A673 (cell line): Measurements from ENCODE around the gene PHF2. TPM values are rescaled to one million over a fixed set of nuclear protein-coding genes. Genes with fewer than 3 reads are reported as not detected.

Experiments
- BruUV-seq: library from RNA; stranded (reverse); fragments of 400-500 nt; replicated peaks from 2 replicates; lab custom pipeline; 2021; lab: Mats Ljungman, UMichigan
- CTCF ChIA-PET: fragments of 300-600 bp; sonication (Branson Sonifier 250); formaldehyde crosslinking; loops from one replicate; lab custom pipeline; 2022; ENCODE audit warnings: antibody characterized with exemption; lab: Charles Lee
- POLR2A ChIA-PET: fragments of 300-600 bp; sonication (Branson Sonifier 250); formaldehyde crosslinking; loops from one replicate; lab custom pipeline; 2022; ENCODE audit warnings: antibody characterized with exemption; ENCODE audit not compliant: low non-redundant PET; lab: Charles Lee
- DNase-seq: peaks from one replicate; pipeline ENCODE4 v3.0.0-alpha.2; 2015; ENCODE audit warnings: low spot score
- H3K27ac ChIP-seq: fragments of 200-600 bp; sonication (generic); 2 replicates; pipeline ENCODE4 v1.5.1; 2016; ENCODE audit warnings: mixed run types, low read depth, mild to moderate bottlenecking, mixed read lengths, antibody characterized with exemption, low read length; ENCODE audit not compliant: poor library complexity, severe bottlenecking
- H3K27me3 ChIP-seq: fragments of 200-600 bp; sonication (generic); replicated peaks from 2 replicates; pipeline ENCODE4 v1.6.1; 2017; ENCODE audit warnings: mixed run types, low read depth, mild to moderate bottlenecking, mixed read lengths, antibody characterized with exemption, low read length; ENCODE audit not compliant: insufficient read depth, poor library complexity
- H3K36me3 ChIP-seq: fragments of 200-600 bp; sonication (generic); 2 replicates; pipeline ENCODE4 v1.6.1; 2016; ENCODE audit warnings: mixed run types, mild to moderate bottlenecking, mixed read lengths, antibody characterized with exemption, low read length; ENCODE audit not compliant: insufficient read depth, poor library complexity, severe bottlenecking
- H3K4me1 ChIP-seq: fragments of 200-600 bp; sonication (generic); 2 replicates; pipeline ENCODE4 v1.6.1; 2017; ENCODE audit warnings: mixed run types, mild to moderate bottlenecking, mixed read lengths, antibody characterized with exemption, low read length; ENCODE audit not compliant: insufficient read depth, poor library complexity, severe bottlenecking
- H3K4me3 ChIP-seq: fragments of 200-600 bp; sonication (generic); 2 replicates; pipeline ENCODE4 v1.5.1; 2016; ENCODE audit warnings: low read depth, mixed run types, mild to moderate bottlenecking, mixed read lengths, low read length; ENCODE audit not compliant: poor library complexity, severe bottlenecking
- H3K9me3 ChIP-seq: fragments of 200-600 bp; sonication (generic); 2 replicates; pipeline ENCODE4 v1.6.1; 2016; ENCODE audit warnings: mixed run types, low read depth, mild to moderate bottlenecking, mixed read lengths, antibody characterized with exemption, low read length; ENCODE audit not compliant: poor library complexity, severe bottlenecking
- EZH2 ChIP-seq: fragments of 200-600 bp; sonication (generic); IDR thresholded peaks from 2 replicates; pipeline ENCODE4 v1.6.1; 2017; ENCODE audit warnings: borderline replicate concordance, low read depth, mild to moderate bottlenecking, mixed read lengths, antibody characterized with exemption, low read length; ENCODE audit not compliant: poor library complexity, severe bottlenecking
- intact Hi-C: fragments of 100-400 bp; cut with micrococcal nuclease; formaldehyde crosslinking; loops from one replicate; pipeline ENCODE4 v1.10.0; 2022; ENCODE audit not compliant: unreplicated experiment
- total RNA-seq: library from RNA; stranded (reverse); gene quantifications from 2 replicates; pipeline ENCODE4 v1.2.3, GENCODE V29; 2021
- TF ChIP-seq, protein P1 (sequence below): fragments of 300-800, 200-600 bp; sonication (generic); conservative IDR thresholded peaks from 2 replicates; pipeline ENCODE4 v1.5.1; 2017; ENCODE audit warnings: low read depth, mild to moderate bottlenecking, antibody characterized with exemption, low read length, moderate library complexity, mixed read lengths

PHF2 gene
- total RNA-seq, 1 experiment from 2014 or later: 32.7 TPM

DNA sequence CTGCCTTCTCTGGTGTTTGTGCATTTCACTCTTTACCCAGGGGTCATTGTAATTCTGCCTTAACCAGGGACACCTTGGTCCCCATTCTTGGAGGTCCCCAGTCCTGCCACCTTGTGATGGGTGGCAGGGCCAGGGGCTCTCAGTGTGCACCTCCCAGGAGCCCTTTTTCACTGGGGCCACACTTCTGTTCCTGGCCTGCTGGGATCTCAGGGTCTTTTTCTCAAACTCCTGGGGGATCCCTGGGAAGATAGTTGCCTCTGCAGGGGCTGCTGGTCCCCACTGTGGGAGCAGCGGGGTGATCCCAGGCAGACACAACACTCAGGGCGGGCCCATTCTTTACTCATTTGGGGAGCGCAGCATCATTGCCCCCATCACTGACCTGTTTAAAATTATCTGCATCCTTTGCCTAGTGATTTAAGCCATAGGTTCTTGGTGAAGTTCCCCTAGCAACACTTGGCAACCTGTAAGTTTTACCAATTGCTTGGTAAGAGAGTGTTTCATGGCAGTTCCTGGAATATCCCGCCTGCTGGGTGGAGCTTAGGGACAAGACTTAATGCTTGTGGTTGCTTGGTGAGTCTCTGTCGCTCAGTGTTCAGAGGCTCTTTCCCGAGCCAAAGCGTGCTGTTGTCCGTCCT is 15.7 kb downstream of the PHF2 start:
- H3K4me1 ChIP-seq: peaks cover 6% of the 10 kb centered on the region
- intact Hi-C loops: no loop called here
- no peak overlapping the region for H3K27ac ChIP-seq
- H3K27me3 ChIP-seq: no peaks in the 10 kb centered on the region
- BruUV-seq: no TSS peak
- no peaks in the 10 kb centered on the region for H3K36me3 ChIP-seq
- ChIA-PET CTCF (no interaction called here), POLR2A (no interaction called here)
- H3K4me3 ChIP-seq: no peak overlapping the region
- no peaks in the 10 kb centered on the region for H3K9me3 ChIP-seq
- TF ChIP-seq EZH2: no peak
- TF ChIP-seq, protein P1, sequence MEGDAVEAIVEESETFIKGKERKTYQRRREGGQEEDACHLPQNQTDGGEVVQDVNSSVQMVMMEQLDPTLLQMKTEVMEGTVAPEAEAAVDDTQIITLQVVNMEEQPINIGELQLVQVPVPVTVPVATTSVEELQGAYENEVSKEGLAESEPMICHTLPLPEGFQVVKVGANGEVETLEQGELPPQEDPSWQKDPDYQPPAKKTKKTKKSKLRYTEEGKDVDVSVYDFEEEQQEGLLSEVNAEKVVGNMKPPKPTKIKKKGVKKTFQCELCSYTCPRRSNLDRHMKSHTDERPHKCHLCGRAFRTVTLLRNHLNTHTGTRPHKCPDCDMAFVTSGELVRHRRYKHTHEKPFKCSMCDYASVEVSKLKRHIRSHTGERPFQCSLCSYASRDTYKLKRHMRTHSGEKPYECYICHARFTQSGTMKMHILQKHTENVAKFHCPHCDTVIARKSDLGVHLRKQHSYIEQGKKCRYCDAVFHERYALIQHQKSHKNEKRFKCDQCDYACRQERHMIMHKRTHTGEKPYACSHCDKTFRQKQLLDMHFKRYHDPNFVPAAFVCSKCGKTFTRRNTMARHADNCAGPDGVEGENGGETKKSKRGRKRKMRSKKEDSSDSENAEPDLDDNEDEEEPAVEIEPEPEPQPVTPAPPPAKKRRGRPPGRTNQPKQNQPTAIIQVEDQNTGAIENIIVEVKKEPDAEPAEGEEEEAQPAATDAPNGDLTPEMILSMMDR: no peak
- DNase-seq: no peak

DNA sequence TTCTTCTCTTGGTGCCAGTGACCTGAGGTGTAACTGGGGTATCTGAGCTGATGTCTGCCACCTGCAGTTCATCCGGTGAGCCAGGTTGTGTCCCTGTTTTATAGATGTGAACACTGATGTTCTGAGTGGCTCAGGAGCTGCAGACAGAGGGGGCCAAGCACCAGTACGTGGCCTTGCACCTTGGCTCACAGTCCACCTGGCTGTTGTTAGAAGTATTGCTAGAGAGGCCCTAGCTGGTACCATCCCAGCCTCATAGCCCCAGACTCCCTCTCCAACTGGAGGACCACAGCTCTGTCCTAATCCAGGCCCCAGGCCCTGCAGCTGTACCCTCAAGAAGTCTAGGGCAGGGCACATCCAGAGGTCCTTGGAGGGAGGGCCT is 16.2 kb downstream of the PHF2 start:
- H3K27ac ChIP-seq: no peak overlapping the region
- no TSS peak for BruUV-seq
- H3K4me3 ChIP-seq: no peak overlapping the region
- no peaks in the 10 kb centered on the region for H3K9me3 ChIP-seq
- ChIA-PET CTCF (no interaction called here), POLR2A (no interaction called here)
- DNase-seq: no peak
- H3K4me1 ChIP-seq: peaks cover 6% of the 10 kb centered on the region
- H3K27me3 ChIP-seq: no peaks in the 10 kb centered on the region
- intact Hi-C loops: no loop called here
- no peaks in the 10 kb centered on the region for H3K36me3 ChIP-seq
- TF ChIP-seq, protein P1: no peak
- TF ChIP-seq EZH2: no peak

GRCh38 chr9:93593144-93593658 is 16.8 kb downstream of the PHF2 start:
- DNase-seq: no peak
- Histone ChIP-seq H3K36me3 (no peaks in the 10 kb centered on the region), H3K27ac (no peak overlapping the region), H3K27me3 (no peaks in the 10 kb centered on the region), H3K4me3 (no peak overlapping the region), H3K4me1 (peaks cover 6% of the 10 kb centered on the region), H3K9me3 (no peaks in the 10 kb centered on the region)
- intact Hi-C loops: no loop called here
- BruUV-seq: TSS peak; percentile 25
- ChIA-PET CTCF (no interaction called here), POLR2A (no interaction called here)
- TF ChIP-seq, protein P1: no peak
- no peak for TF ChIP-seq EZH2
